GM18526 (cell line): Measurements from ENCODE around the gene CXCR5.

Experiments used
- POLR2A ChIP-seq: IDR thresholded peaks from 3 replicates; pipeline ENCODE4 v1.6.1; 2011; ENCODE audit not compliant: insufficient read length; ENCODE audit errors: extremely low read depth

CXCR5 gene

DNA sequence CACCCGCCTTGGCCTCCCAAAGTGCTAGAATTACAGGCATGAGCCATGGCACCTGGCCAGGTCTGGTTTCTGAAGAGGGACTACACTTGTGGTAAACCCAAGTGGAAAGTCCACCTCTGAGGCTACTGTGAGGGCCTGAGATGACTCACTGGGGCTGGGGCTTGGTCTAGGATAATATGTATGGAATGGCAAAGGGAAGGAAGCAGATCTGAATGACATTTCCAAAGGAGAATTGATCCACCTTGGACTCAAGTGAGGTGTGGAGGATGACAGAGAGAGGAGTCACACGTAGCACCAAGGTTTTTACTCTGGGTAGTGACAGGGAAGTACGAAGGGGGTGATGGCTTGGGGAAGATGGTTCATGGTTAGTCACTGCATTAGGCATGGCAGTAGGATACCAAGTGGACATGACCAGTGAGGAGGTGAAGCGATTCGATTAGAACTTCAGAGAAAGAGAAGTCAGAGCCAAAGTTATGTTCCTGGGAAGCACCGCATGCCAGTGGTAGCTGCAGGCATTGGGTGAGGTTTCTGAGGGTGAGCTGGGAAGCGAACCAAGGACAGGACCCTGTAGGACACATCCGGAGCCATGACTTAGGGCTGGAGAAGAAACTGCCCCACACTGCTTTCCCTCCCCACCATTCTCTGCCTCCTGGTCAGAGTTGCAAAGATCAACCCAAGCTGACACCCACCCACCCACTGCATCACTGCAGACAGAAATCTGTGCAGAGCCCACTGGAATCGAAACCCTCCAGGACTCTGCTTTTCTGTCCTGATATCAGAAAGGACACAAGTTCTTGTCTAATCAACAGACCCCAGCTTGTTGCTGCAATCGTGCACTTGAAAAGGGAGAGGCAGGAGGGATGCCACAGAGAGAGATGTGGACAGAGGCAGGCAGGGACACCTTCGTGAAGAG lies 55.1 kb downstream of the CXCR5 start:
- no peak for TF ChIP-seq POLR2A

DNA sequence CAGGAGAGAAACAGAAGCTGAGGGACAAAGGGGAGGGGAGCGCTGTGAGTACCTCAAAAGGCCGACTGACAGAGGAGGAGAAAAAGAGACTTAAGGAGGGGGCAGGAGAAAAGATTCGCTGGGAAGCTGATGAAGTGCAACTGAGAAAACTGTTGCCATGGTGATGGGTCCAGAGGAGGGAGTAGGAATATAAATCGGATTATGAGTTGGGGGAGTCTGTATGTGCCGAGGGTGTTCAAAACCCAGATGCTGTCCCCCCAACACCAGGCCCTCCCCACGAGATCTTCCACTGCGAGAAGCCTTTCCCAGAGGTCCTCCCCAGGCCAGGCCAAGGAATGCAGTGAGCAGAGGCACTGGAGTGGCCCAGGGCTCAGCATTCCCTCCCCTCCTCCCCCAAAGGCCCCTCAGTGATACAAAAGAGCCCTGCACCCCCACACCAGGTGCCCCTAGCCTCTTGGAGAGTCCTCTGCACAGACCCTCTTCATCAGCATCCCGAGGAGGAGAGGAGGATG lies 55.8 kb downstream of the CXCR5 start:
- no peak for TF ChIP-seq POLR2A

DNA sequence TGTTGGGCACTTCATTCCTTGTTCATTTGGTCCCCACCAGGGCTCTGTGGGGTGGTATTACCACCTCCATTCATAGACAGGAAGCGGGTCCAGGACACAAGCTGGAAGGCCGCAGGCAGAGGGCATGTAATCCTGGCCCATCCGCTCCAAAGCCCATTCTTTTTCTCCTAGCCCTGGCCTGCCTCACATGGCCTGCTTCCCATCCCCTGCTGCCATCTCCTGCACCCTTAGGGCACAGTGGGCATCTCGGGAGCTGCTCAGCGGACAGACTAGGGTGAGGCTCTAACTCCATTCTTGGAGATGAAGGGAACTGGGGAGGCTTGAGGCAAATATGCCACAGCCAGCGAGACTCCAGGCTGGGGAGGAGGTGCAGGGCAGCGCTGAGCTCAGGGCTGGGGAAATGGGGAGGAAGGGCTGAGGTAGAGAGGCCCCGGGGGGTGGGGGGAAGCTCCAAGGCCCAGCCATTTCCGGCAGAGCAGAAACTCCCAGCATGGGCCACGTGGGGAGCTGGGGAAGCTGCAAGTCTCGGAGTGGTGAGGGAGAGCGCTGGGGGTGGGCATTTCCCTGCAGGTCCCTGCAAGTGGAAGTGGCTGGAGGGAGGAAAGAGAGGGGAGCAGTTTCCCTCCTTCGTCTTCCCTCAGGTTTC lies 56.4 kb downstream of the CXCR5 start:
- no peak for TF ChIP-seq POLR2A

GRCh38 chr11:118947091-118947490 lies 63.4 kb downstream of the CXCR5 start:
- TF ChIP-seq POLR2A = no peak
